GM19023 (cell line): ENCODE measurements around the gene NFILZ.
"Not testable (repeated sequence)": the region's sequence is repeated elsewhere in the genome, so short reads cannot be mapped to it uniquely, and the experiment has no call there.

Experiments used
- ATAC-seq: cut with Tn5 transposase; IDR thresholded peaks from one replicate; pipeline ENCODE4 v1.9.1; 2021; ENCODE audit warnings: mild to moderate bottlenecking, moderate library complexity; ENCODE audit not compliant: unreplicated experiment

NFILZ gene

GRCh38 chr19:8611391-8611876 lies 19.0 kb upstream of the NFILZ start:
- ATAC-seq: no peak

- no peak for ATAC-seq
These were observed 18.3 kb upstream of the NFILZ start for GRCh38 chr19:8611877-8612806.

GRCh38 chr19:8612807-8613171 lies 17.6 kb upstream of the NFILZ start:
- no peak for ATAC-seq

- no peak for ATAC-seq
These were observed 16.0 kb upstream of the NFILZ start for GRCh38 chr19:8614455-8614854.

- ATAC-seq: no peak
These were observed 15.4 kb upstream of the NFILZ start for GRCh38 chr19:8615024-8615423.

GRCh38 chr19:8615813-8616596 lies 14.4 kb upstream of the NFILZ start:
- ATAC-seq: no peak

GRCh38 chr19:8616861-8617260 lies 13.6 kb upstream of the NFILZ start:
- ATAC-seq: no peak

- not testable (repeated sequence) for ATAC-seq
These were observed 13.1 kb upstream of the NFILZ start for GRCh38 chr19:8617325-8617724.

GRCh38 chr19:8617984-8618383 lies 12.4 kb upstream of the NFILZ start:
- ATAC-seq: no peak

GRCh38 chr19:8618751-8619150 lies 11.7 kb upstream of the NFILZ start:
- no peak for ATAC-seq

GRCh38 chr19:8622886-8623285 lies 7.5 kb upstream of the NFILZ start:
- not testable (repeated sequence) for ATAC-seq

- no peak for ATAC-seq
These were observed 3.6 kb upstream of the NFILZ start for GRCh38 chr19:8626842-8627241.

- ATAC-seq: no peak
These were observed 1.2 kb upstream of the NFILZ start for GRCh38 chr19:8629184-8629583.

- no peak for ATAC-seq
These were observed 477 bp downstream of the NFILZ start for GRCh38 chr19:8630796-8631424.

- no peak for ATAC-seq
These were observed 989 bp downstream of the NFILZ start for GRCh38 chr19:8631425-8631819.

- ATAC-seq: no peak
These were observed 5.0 kb downstream of the NFILZ start for GRCh38 chr19:8635422-8635821.

GRCh38 chr19:8637070-8637469 lies 6.6 kb downstream of the NFILZ start:
- not testable (repeated sequence) for ATAC-seq

GRCh38 chr19:8638078-8638619 lies 7.7 kb downstream of the NFILZ start:
- ATAC-seq: no peak

GRCh38 chr19:8639821-8640401 lies 9.5 kb downstream of the NFILZ start:
- ATAC-seq: no peak

- no peak for ATAC-seq
These were observed 10.1 kb downstream of the NFILZ start for GRCh38 chr19:8640402-8641004.
